GM18507 (cell line): ENCODE data around the gene ZNRF2.
"Not testable (repeated sequence)": the region's sequence is repeated elsewhere in the genome, so short reads cannot be mapped to it uniquely, and the experiment has no call there.

ENCODE experiments used
- DNase-seq: peaks from one replicate; pipeline ENCODE4 v3.0.0; 2011; ENCODE audit warnings: low read depth; ENCODE audit not compliant: insufficient read length; ENCODE audit errors: extremely low spot score
- FAIRE-seq: peaks from 2 replicates; lab custom pipeline; 2011; peaks lifted over from hg19 to GRCh38; lab: Jason Lieb, UNC

ZNRF2 gene

DNA sequence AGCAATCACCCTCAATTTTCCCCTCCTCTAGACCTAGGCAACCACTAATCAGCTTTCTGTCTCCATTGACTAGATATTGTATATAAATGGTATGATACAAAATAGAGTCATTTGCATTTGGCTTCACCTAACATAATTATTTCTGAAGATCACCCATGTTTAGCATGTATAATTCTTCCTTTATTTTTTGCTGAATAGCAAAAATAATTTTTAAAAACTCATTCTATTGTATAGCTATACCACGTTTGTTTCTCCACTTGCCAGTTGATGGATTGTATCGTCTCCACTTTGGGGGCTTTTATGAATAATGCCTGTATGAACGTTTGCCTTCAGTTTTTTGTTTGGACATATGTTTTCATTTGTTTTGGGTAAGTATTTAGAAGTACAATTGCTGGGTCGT, 95.3 kb downstream of the ZNRF2 start:
- FAIRE-seq (no peak), DNase-seq (no peak)

DNA sequence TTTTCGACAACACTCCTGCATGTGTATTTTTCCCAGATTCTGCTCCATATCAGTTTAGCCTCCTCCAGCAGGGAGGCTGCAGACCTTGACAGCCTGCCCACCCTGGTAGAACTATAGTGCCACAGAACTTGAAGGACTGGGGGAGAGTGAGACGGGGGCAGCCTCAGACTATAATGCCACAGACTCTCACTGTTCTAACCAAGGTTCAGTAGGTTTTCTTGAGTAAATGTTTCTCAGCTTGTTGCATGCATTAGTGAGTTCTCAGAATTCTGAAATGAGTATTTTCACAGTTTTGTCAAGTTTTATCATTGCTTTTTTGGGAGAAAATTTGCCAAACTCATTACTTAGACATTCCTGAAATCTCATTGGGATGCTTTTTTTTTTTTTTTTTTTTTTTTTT, 95.9 kb downstream of the ZNRF2 start:
- DNase-seq (no peak), FAIRE-seq (no peak)

GRCh38 chr7:30380824-30381223, 96.4 kb downstream of the ZNRF2 start:
- not testable (repeated sequence) for DNase-seq, FAIRE-seq

DNA sequence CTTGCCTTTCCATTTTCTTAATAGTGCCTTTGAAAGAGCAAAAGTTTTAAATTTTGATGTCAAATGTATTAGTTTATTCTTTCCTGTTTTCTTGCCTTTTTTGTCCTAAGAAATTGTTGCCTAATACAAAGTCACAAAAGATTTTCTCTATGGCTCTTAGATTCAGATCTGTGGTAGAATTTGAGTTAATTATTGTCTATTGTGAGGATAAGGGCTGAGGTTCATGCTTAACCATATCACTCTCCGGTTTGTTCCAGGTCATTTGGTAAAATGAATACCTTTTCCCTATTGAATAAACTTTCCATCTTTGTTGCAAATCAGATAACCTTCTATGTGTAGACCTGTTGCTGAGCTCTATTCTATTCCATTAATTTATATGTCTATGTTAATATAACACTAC, 98.2 kb downstream of the ZNRF2 start:
- DNase-seq (no peak), FAIRE-seq (no peak)

- DNase-seq (no peak), FAIRE-seq (no peak)
Measured at GRCh38 chr7:30389791-30390190, 105.4 kb downstream of the ZNRF2 start.

GRCh38 chr7:30390736-30391636, 106.6 kb downstream of the ZNRF2 start:
- FAIRE-seq (no peak), DNase-seq (no peak)

DNA sequence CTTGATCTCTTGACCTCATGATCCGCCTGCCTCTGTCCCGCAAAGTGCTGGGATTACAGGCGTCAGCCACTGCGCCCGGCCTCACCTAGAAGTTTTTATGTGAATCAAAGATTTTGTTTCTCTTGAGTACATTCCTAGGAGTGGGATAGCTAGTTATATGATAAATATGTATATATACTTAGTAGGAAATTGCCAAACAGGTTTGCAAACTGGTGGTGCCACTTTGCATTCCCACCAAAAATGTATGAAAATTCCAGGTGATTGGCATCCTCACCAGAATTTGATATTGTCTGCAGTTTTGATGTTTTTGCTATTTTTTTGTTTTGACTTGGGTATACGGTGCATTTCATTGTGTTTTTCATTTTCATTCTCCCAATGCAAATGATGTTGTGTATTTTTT, 107.4 kb downstream of the ZNRF2 start:
- FAIRE-seq (no peak), DNase-seq (no peak)

GRCh38 chr7:30395676-30396075, 111.3 kb downstream of the ZNRF2 start:
- no peak for FAIRE-seq
- DNase-seq: no peak

- DNase-seq (no peak), FAIRE-seq (peak; percentile 39)
Measured at GRCh38 chr7:30396389-30396788, 112.0 kb downstream of the ZNRF2 start.

GRCh38 chr7:30403477-30403876, 119.1 kb downstream of the ZNRF2 start:
- FAIRE-seq: no peak
- no peak for DNase-seq

DNA sequence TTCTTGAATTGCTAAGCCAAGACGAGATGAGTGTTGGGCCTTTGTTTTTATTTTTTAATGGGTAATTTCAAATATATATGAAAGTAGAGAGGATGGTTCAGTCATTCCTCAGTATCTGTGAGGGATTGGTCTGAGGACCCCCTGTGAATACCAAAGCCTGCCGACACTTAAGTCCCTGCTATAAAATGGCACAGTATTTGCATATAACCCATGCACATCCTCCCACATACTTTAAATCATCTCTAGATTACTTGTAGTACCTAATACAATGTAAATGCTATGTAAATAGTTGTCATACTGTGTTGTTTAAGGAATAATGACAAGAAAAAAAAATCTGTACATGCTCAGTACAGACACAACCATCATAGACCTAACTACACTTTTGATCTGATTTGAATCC, 120.8 kb downstream of the ZNRF2 start:
- DNase-seq (no peak), FAIRE-seq (no peak)

DNA sequence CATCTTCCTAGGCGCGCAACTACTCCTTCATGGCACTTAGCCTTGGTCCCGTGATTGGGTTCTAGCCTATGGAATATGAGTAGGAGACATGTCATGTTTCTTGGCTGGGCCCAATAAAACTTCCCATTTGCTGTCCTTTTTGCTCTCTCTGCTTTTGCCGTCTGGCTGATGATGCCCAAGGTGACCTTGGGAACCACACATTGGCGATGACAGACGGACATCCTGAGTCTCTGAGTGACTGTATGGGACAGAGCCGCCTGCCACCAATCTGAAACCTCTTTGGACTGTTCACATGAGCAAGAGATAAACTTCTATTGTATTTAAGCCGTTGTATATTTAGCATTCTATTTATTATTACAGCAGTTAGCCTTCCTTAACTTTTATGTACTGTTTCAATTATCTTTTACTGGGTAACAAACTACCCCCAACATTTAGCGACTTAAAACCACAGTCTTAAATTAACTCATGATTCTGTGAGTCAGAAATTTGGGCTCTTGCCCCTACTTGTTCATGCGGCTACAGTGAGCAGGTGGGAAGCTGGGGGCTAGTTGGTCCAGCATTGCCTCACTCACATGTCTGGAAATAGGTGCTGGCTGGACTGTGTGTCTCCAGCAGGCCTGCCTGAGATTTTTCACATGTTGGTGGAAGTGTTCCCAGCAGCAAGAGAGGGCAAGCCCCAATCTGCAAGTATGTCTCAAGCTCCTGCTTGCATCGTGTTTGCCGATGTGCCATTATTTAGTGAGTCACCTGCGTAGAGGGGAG, 122.4 kb downstream of the ZNRF2 start:
- FAIRE-seq (no peak), DNase-seq (no peak)

DNA sequence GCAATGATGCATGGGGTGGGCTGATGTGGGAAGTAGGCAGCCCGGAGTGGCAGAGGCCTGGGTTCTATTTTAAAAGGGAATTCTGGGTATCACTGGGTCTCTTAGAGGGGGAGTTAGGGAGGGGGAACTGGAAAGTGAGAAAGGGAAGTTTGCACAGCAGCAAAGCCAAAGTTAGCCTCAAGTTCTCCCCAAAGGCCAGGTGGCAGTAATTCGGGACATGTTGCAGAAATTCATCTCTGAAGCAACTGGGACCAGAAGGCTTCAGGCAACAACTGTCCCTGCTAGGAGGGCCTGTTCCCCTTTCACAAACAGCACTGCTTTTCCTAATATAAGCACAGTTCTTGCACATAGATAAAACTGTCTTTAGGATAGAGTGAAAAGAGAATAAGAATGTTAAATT, 126.8 kb downstream of the ZNRF2 start:
- no peak for FAIRE-seq
- DNase-seq: no peak

DNA sequence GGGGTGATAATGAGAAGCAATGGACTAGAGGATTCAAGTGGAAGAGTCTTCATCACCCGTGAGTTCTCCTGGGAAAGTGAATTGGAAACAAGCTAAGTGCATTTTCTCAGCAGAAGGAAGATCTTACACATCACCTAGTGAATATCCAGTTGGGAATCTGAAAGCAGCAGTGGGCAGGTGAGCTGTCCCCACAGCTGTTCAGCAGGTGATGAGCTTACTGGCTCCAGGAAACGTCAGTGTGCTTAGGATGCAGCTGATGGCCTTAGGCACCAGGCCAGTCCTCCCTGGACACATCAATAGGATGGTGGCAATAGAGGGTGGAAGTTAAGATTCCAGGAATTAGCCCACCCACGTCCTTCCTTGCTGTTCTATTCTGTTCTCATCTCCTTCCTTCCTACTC, 127.5 kb downstream of the ZNRF2 start:
- DNase-seq (no peak), FAIRE-seq (no peak)

DNA sequence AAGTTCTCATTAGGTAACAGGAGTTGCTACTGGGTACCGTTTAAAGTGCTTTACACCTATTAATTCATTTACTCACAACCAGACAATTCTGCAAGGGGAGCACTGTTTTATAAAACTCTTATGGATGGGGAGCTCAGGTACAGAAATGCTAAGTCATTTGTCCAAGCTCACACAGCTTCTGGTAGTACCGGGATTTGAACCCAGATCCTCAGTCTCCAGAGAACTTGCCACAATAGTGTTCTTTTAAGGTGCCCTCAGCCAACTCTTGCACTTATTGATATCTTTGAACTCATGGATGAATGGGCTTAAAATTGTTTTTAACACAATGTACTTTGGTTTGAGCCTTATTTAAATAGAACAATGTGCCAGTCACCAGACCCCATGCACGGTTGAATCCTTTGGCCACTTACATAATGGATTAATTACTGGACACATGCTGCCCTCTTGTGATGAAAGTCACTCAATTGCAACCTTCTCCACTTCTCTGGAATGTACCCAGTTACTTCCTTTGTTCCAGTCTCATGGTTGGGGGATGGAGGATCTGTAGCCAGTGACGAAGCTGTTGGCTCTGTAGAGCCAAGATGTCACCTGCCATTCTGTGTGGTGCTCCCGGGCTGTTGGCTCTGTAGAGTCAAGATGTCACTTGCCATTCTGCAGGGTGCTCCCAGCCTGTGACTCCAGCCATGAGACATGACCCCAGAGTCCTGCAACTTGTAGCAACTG, 128.5 kb downstream of the ZNRF2 start:
- FAIRE-seq: peak; percentile 65
- DNase-seq: no peak

DNA sequence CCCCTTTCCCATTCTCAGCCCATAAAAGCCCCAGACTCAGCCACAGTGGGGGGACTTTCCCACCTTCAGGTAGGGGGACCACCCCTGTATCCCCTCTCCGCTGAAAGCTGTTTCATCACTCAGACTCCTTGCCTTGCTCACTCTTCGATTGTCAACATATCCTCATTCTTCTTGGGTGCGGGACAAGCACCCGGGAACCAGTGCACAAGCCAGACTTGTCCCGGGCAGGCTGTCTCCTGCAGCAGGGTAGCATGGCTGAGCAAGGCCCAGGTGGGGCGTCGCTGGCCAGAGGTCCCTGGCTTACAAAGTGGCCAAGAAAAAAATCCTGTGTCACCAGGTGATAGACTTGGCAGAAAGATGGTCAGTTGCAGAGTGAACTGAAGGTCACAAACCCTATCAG, 129.5 kb downstream of the ZNRF2 start:
- FAIRE-seq (no peak), DNase-seq (no peak)
